Body of pancreas (tissue), 4 donors: ENCODE results near the gene NCBP2. TPM values are rescaled to one million over a fixed set of nuclear protein-coding genes. Genes with fewer than 3 reads are reported as not detected.
A peak's percentile ranks its signal among the peaks of the same experiment; 100 is the strongest.

Source experiments
- ATAC-seq: fragments of 150-250 bp; one replicate; pipeline ENCODE4 v1.9.1; 2016
- DNase-seq, 4 donors: peaks; one replicate each; pipeline ENCODE4 v3.0.0-alpha.2; 2019
- H3K27ac ChIP-seq, 4 donors: fragments of 200-600 bp; sonication (generic); 1 replicate in 3 of 4; 2 replicates in 1 of 4; pipeline versions ENCODE4 v1.5.1 to v1.6.1; 2016 to 2019; ENCODE audit warnings: mild to moderate bottlenecking in 1 of 4, mixed read lengths in 1 of 4, moderate library complexity in 1 of 4
- H3K27me3 ChIP-seq, 2 donors: fragments of 200-600 bp; sonication (generic); one replicate each; pipeline ENCODE4 v1.6.0; 2016; ENCODE audit warnings: mild to moderate bottlenecking in 1 of 2
- H3K36me3 ChIP-seq, 2 donors: fragments of 200-600 bp; sonication (generic); replicated peaks in 1 of 2; 2 replicates each; pipeline ENCODE4 v1.5.1; 2016; ENCODE audit warnings: low read depth in 2 of 2; ENCODE audit not compliant: insufficient read depth in 1 of 2
- H3K4me1 ChIP-seq: fragments of 200-600 bp; sonication (generic); one replicate; pipeline ENCODE4 v1.6.0; 2016
- H3K4me3 ChIP-seq, 2 donors: fragments of 200-600 bp; sonication (generic); 1 replicate in 1 of 2; 2 replicates in 1 of 2; pipeline ENCODE4 v1.5.1; 2016 to 2019
- H3K9me3 ChIP-seq, 3 donors: fragments of 200-600 bp; sonication (generic); 1 replicate in 2 of 3; 2 replicates in 1 of 3; pipeline ENCODE4 v1.5.1; 2016
- CTCF ChIP-seq, 7 experiments: fragments of 450-650 bp in 4 of 7; fragments of 200-600 bp in 3 of 7; sonication (generic) in 3 of 7; IDR thresholded peaks; one replicate each; pipeline ENCODE4 v1.5.1; 2016 to 2019; ENCODE audit warnings: antibody characterized with exemption in 7 of 7
- POLR2A ChIP-seq, 3 donors: fragments of 450-650 bp; IDR thresholded peaks; one replicate each; pipeline ENCODE4 v1.6.1; 2016; ENCODE audit warnings: antibody characterized with exemption in 3 of 3, mild to moderate bottlenecking in 2 of 3
- WGBS, 2 donors: methylation state at CpG; one replicate each; pipeline ENCODE4 v1.1.5; 2017; 5-methylcytosine and 5-hydroxymethylcytosine counted together
- intact Hi-C: fragments of 100-400 bp; cut with DNase I; formaldehyde crosslinking; loops from one replicate; pipeline ENCODE4 v1.15.1; 2023
- total RNA-seq, 2 donors: library from RNA; depleted of rRNA; stranded (reverse); fragments of >200 nt; gene quantifications; one replicate each; pipeline ENCODE4 v1.1.0, GENCODE V29; 2016

NCBP2 gene
- total RNA-seq, 2 donors from 2014 or later, result 6.9 to 19.5 TPM

- intact Hi-C loops, result no loop called here
- ATAC-seq, result peak; percentile 4
- Histone ChIP-seq H3K4me3 (peak overlapping the region; percentile 99), H3K36me3 (no peaks in the 10 kb centered on the region), H3K4me1 (peaks cover 30% of the 10 kb centered on the region), H3K27ac (peak overlapping the region in 3 of 4 donors; percentile 53 to 97 (median 87)), H3K9me3 (no peaks in the 10 kb centered on the region), H3K27me3 (no peaks in the 10 kb centered on the region)
- peak in 2 of 4 donors; percentile 21 to 37 for DNase-seq
- TF ChIP-seq CTCF (IDR thresholded peaks at IDR 0.05) (no peak), POLR2A (IDR thresholded peaks at IDR 0.05) (no peak)
- WGBS, 2 donors, result 0% methylated on average over 4 to 25 of the region's 25 CpGs
These were observed 568 bp upstream of the NCBP2 start for GRCh38 chr3:196942915-196943277.

GRCh38 chr3:196941729-196942225, 551 bp downstream of the NCBP2 start:
- Histone ChIP-seq H3K9me3 (no peaks in the 10 kb centered on the region), H3K4me1 (peaks cover 30% of the 10 kb centered on the region), H3K27me3 (no peaks in the 10 kb centered on the region), H3K27ac (peak overlapping the region; percentile 77 to 97 (median 84)), H3K4me3 (peak overlapping the region; percentile 87 to 99), H3K36me3 (peaks cover 0 to 10% of the 10 kb centered on the region in 2 donors)
- TF ChIP-seq CTCF (IDR thresholded peaks at IDR 0.05) (no peak), POLR2A (IDR thresholded peaks at IDR 0.05) (no peak)
- ATAC-seq, result peak; percentile 40
- intact Hi-C loops, result no loop called here
- peak in 3 of 4 donors; percentile 44 to 62 (median 52) for DNase-seq
- WGBS, 2 donors, result 0 to 1% methylated on average over 19 to 31 of the region's 31 CpGs

GRCh38 chr3:196938576-196938975, 3.8 kb downstream of the NCBP2 start:
- no peak overlapping the region for H3K27ac ChIP-seq
- no peaks in the 10 kb centered on the region for H3K27me3 ChIP-seq
- H3K36me3 ChIP-seq, result peaks cover 6 to 21% of the 10 kb centered on the region in 2 donors
- DNase-seq (no peak), ATAC-seq (no peak)
- no peaks in the 10 kb centered on the region for H3K9me3 ChIP-seq
- intact Hi-C loops, result no loop called here
- H3K4me1 ChIP-seq, result peaks cover 18% of the 10 kb centered on the region
- TF ChIP-seq CTCF (IDR thresholded peaks at IDR 0.05), result no peak
- H3K4me3 ChIP-seq, result no peak overlapping the region
- 87 to 90% methylated on average over 5 of the region's 5 CpGs for WGBS, 2 donors

GRCh38 chr3:196938124-196938523, 4.2 kb downstream of the NCBP2 start:
- intact Hi-C loops, result no loop called here
- TF ChIP-seq POLR2A (IDR thresholded peaks at IDR 0.05) (no peak), CTCF (IDR thresholded peaks at IDR 0.05) (no peak)
- DNase-seq, result no peak
- H3K27ac ChIP-seq, result no peak overlapping the region
- H3K9me3 ChIP-seq, result no peaks in the 10 kb centered on the region
- WGBS, 2 donors, result 87 to 90% methylated on average over 2 of the region's 2 CpGs
- no peaks in the 10 kb centered on the region for H3K27me3 ChIP-seq
- no peak for ATAC-seq
- H3K4me1 ChIP-seq, result peaks cover 14% of the 10 kb centered on the region
- peaks cover 6 to 21% of the 10 kb centered on the region in 2 donors for H3K36me3 ChIP-seq
- no peak overlapping the region for H3K4me3 ChIP-seq

GRCh38 chr3:196936288-196936687, 6.0 kb downstream of the NCBP2 start:
- Histone ChIP-seq H3K27ac (no peak overlapping the region), H3K27me3 (no peaks in the 10 kb centered on the region), H3K4me3 (no peak overlapping the region), H3K9me3 (no peaks in the 10 kb centered on the region), H3K4me1 (peaks cover 10% of the 10 kb centered on the region), H3K36me3 (peaks cover 6 to 22% of the 10 kb centered on the region in 2 donors)
- DNase-seq (no peak), ATAC-seq (no peak)
- WGBS, 2 donors, result 80 to 94% methylated on average over 3 of the region's 3 CpGs
- intact Hi-C loops, result no loop called here
- TF ChIP-seq POLR2A (IDR thresholded peaks at IDR 0.05) (no peak), CTCF (IDR thresholded peaks at IDR 0.05) (no peak)
